HepG2 (cell line): ENCODE results near the gene TRIM22. TPM values are rescaled to one million over a fixed set of nuclear protein-coding genes. Genes with fewer than 3 reads are reported as not detected.

Experiments
- ATF1 ChIP-seq: IDR thresholded peaks from 2 replicates; pipeline ENCODE4 v1.6.1; 2016; ENCODE audit warnings: mild to moderate bottlenecking, control low read depth
- DRAP1 ChIP-seq: IDR thresholded peaks from 2 replicates; pipeline ENCODE4 v1.6.1; 2016; ENCODE audit warnings: missing genetic modification reagents, missing compliant biosample characterization
- FOSL2 ChIP-seq: sonication (generic); formaldehyde crosslinking; IDR thresholded peaks from 2 replicates; pipeline ENCODE4 v1.4.0; 2020; ENCODE audit warnings: missing genetic modification reagents
- HES4 ChIP-seq: sonication (generic); formaldehyde crosslinking; IDR thresholded peaks from 2 replicates; pipeline ENCODE4 v1.9.0; 2021; ENCODE audit warnings: mild to moderate bottlenecking, missing genetic modification reagents, borderline replicate concordance
- HMGXB4 ChIP-seq, 2 experiments: sonication (generic) in 1 of 2; formaldehyde crosslinking in 1 of 2; IDR thresholded peaks; 2 replicates each; pipeline versions ENCODE4 v1.4.0 to v1.6.1; 2018 to 2020; ENCODE audit warnings: missing genetic modification reagents in 2 of 2, borderline replicate concordance in 1 of 2, low read depth in 1 of 2, mild to moderate bottlenecking in 1 of 2, missing biosample characterization in 1 of 2
- KLF16 ChIP-seq, 2 experiments: sonication (generic) in 1 of 2; formaldehyde crosslinking in 1 of 2; IDR thresholded peaks; 2 replicates each; pipeline versions ENCODE4 v1.6.1 to v1.8.0; 2016 to 2023; ENCODE audit warnings: missing genetic modification reagents in 2 of 2, missing compliant biosample characterization in 1 of 2
- MBNL3 ChIP-seq: fragments of 250-450 bp; sonication (Bioruptor Pico); conservative IDR thresholded peaks from 2 replicates; pipeline ENCODE4 v1.8.0; 2022; ENCODE audit warnings: mild to moderate bottlenecking, inconsistent platforms
- PBX3 ChIP-seq: sonication (generic); formaldehyde crosslinking; IDR thresholded peaks from 2 replicates; pipeline ENCODE4 v1.8.1; 2023; ENCODE audit warnings: missing genetic modification reagents, inconsistent platforms, borderline replicate concordance
- PHF20 ChIP-seq: sonication (generic); formaldehyde crosslinking; IDR thresholded peaks from 2 replicates; pipeline ENCODE4 v1.5.0; 2020; ENCODE audit warnings: mild to moderate bottlenecking, missing genetic modification reagents
- RARA ChIP-seq: IDR thresholded peaks from 2 replicates; pipeline ENCODE4 v1.6.1; 2016; ENCODE audit warnings: missing genetic modification reagents, missing compliant biosample characterization
- SATB2 ChIP-seq: sonication (generic); formaldehyde crosslinking; IDR thresholded peaks from 2 replicates; pipeline ENCODE4 v1.5.0; 2020; ENCODE audit warnings: missing genetic modification reagents
- SIX1 ChIP-seq: sonication (generic); formaldehyde crosslinking; IDR thresholded peaks from 2 replicates; pipeline ENCODE4 v1.4.0; 2020; ENCODE audit warnings: missing genetic modification reagents, borderline replicate concordance
- SMARCE1 ChIP-seq: fragments of 450-650 bp; IDR thresholded peaks from 2 replicates; pipeline ENCODE4 v1.6.1; 2017; ENCODE audit warnings: borderline replicate concordance
- TSC22D2 ChIP-seq: sonication (generic); formaldehyde crosslinking; IDR thresholded peaks from 2 replicates; pipeline ENCODE4 v1.5.1; 2020; ENCODE audit warnings: missing genetic modification reagents, mild to moderate bottlenecking, borderline replicate concordance
- ZNF143 ChIP-seq: sonication (generic); formaldehyde crosslinking; IDR thresholded peaks from 2 replicates; pipeline ENCODE4 v1.4.0; 2020; ENCODE audit warnings: missing genetic modification reagents
- ZNF205 ChIP-seq: IDR thresholded peaks from 2 replicates; pipeline ENCODE4 v1.6.1; 2018; ENCODE audit warnings: missing biosample characterization, missing genetic modification reagents
- ZNF556 ChIP-seq: sonication (generic); formaldehyde crosslinking; IDR thresholded peaks from 2 replicates; pipeline ENCODE4 v1.4.0; 2020; ENCODE audit warnings: mild to moderate bottlenecking, missing genetic modification reagents, borderline replicate concordance
- ZNF646 ChIP-seq: sonication (generic); formaldehyde crosslinking; IDR thresholded peaks from 2 replicates; pipeline ENCODE4 v1.9.0; 2021; ENCODE audit warnings: mild to moderate bottlenecking, missing genetic modification reagents
- ZNF670 ChIP-seq: sonication (generic); formaldehyde crosslinking; IDR thresholded peaks from 2 replicates; pipeline ENCODE4 v1.8.0; 2022; ENCODE audit warnings: mild to moderate bottlenecking, missing genetic modification reagents, borderline replicate concordance
- ZNF773 ChIP-seq: sonication (generic); formaldehyde crosslinking; IDR thresholded peaks from 2 replicates; pipeline ENCODE4 v1.4.0; 2020; ENCODE audit warnings: missing genetic modification reagents, borderline replicate concordance
- polyA plus RNA-seq, 8 experiments: library from polyadenylated mRNA; depleted of rRNA in 3 of 8; stranded (reverse) in 7 of 8; unstranded in 1 of 8; fragments of >200 nt; fragmentation: Illumina TruSeq in 4 of 8; extraction: Trizol in 4 of 8; gene quantifications; 2 replicates each; pipeline versions ENCODE4 v1.2.1 to v1.2.3, GENCODE V29; 2011 to 2016; ENCODE audit warnings: low read depth in 4 of 8, missing spikeins in 1 of 8, mixed read lengths in 1 of 8; ENCODE audit not compliant: insufficient read depth in 1 of 8
- total RNA-seq, 5 experiments: library from RNA; depleted of rRNA; stranded (reverse); fragments of >200 nt; fragmentation: Illumina TruSeq; extraction: Trizol; gene quantifications; 2 replicates each; pipeline ENCODE4 v1.2.3, GENCODE V29; 2016; ENCODE audit warnings: low read depth in 1 of 5

Gene TRIM22
- total and polyA plus RNA-seq, 2 of the 13 experiments (the other 11 are each of a cell fraction or from before 2014, with no cell fraction given), result 2.4 to 3.2 TPM

DNA sequence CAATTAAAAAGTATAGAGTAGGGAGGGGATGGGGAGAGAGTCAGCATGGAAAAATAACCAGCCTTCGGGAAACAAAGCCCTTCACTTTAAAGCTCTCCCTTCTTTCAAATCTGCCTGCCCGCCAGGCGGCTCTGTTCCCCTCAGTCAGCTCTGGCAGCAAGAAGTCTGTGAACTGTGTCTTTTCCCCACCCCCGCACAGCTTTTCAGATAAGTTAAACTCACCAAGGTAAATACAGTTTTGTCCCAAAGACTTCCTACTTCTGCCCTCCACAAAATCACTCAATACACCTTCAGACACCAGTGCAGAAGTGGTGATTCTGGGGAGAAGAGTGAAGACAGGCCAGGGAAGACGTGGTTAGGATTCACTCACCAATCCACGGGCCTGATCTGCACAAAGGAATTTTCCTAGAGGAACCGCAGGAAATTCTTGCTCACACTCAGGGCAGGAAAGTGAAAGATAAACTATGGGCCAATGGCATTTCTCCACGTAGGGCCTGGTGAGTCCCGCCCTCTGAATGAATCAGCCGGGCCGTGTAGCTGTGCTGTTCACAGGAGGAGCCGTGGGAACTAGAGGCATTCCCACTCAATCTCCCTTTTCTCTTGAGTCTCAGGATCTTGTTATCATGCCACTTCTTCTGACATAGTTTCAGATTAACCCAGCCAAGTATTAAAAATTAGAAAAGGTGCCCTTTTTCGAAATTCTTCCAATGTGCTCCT lies 4.8 kb upstream of the TRIM22 start, which contains the start of gene TRIM5 (continued):
- TF ChIP-seq ZNF646 (CRISPR knock-in tag) (0 out of 2 replicates have a peak, but pooled peaks have one; percentile 7), ZNF143 (CRISPR knock-in tag) (no peak), SATB2 (CRISPR knock-in tag) (no peak), ZNF773 (CRISPR knock-in tag) (no peak), HES4 (CRISPR knock-in tag) (no peak), ZNF556 (CRISPR knock-in tag) (no peak), TSC22D2 (CRISPR knock-in tag) (no peak), PBX3 (CRISPR knock-in tag) (no peak), KLF16 (CRISPR knock-in tag; IDR thresholded peaks at IDR 0.05) (0 out of 4 replicates have a peak, but pooled peaks of 1 of the 2 experiments have one; percentile 30), PHF20 (peak; percentile 68), RARA (CRISPR knock-in tag) (no peak), ATF1 (peak; percentile 73; the same call in 1 of the 2 replicates), ZNF670 (CRISPR knock-in tag) (0 out of 2 replicates have a peak, but pooled peaks have one; percentile 45), ZNF205 (peak; percentile 41), SMARCE1 (no peak), MBNL3 (CRISPR knock-in tag) (no peak), DRAP1 (peak; percentile 61; the same call in 1 of the 2 replicates), FOSL2 (CRISPR knock-in tag) (peak; percentile 84), SIX1 (CRISPR knock-in tag) (no peak), HMGXB4 (CRISPR knock-in tag; IDR thresholded peaks at IDR 0.05; ENCODE audit: borderline replicate concordance in 1 of 2, low read depth in 1 of 2) (peak; percentile 69 to 78)
